Neural progenitor cell (in vitro differentiated cells): Measurements from ENCODE around the gene TBK1.

ENCODE experiments used
- CTCF ChIP-seq: fragments of 200-600 bp; sonication (generic); IDR thresholded peaks from 2 replicates; pipeline ENCODE4 v1.5.1; 2017; ENCODE audit warnings: antibody characterized with exemption, mild to moderate bottlenecking
- EZH2 ChIP-seq: fragments of 200-600 bp; sonication (generic); IDR thresholded peaks from 2 replicates; pipeline ENCODE4 v1.6.1; 2017; ENCODE audit warnings: antibody characterized with exemption, mild to moderate bottlenecking, moderate library complexity
- EZH2phosphoT487 ChIP-seq: fragments of 200-600 bp; sonication (generic); IDR thresholded peaks from 2 replicates; pipeline ENCODE4 v1.6.1; 2017; ENCODE audit warnings: antibody characterized with exemption

- TF ChIP-seq CTCF (no peak), EZH2 (no peak), EZH2phosphoT487 (no peak)
Measured at GRCh38 chr12:64510667-64511066, 58.7 kb downstream of the TBK1 start.
